ENCODE measurements around the gene PDLIM5. TPM values are rescaled to one million over a fixed set of nuclear protein-coding genes. Genes with fewer than 3 reads are reported as not detected.

PDLIM5 gene
- total and polyA plus RNA-seq, 7 experiments from 2014 or later, result 14.4 to 61.7 (median 35.7) TPM

- Mint-ChIP-seq H3K4me3 (no peak overlapping the region), H3K4me1 (no peaks in the 10 kb centered on the region), H3K36me3 (peaks cover 0 to 39% (median 10%) of the 10 kb centered on the region in 5 donors), H3K27ac (no peak overlapping the region), H3K9me3 (no peaks in the 10 kb centered on the region), H3K27me3 (no peaks in the 10 kb centered on the region)
- H3K4me1 ChIP-seq (ENCODE audit: control insufficient read depth in 2 of 2, insufficient read depth in 2 of 2, low read length in 2 of 2), result no peaks in the 10 kb centered on the region
- no peaks in the 10 kb centered on the region for H3K36me3 ChIP-seq (ENCODE audit: control insufficient read depth in 2 of 3, insufficient read depth in 3 of 3, low read length in 3 of 3)
- DNase-seq (no peak), ATAC-seq (no peak)
- CTCF ChIA-PET, result no interaction called here
- POLR2A ChIA-PET, result no interaction called here
- H3K4me3 ChIP-seq (ENCODE audit: low read length), result no peak overlapping the region
- H3K9me3 ChIP-seq (ENCODE audit: control insufficient read depth in 2 of 3, low read length in 3 of 3), result no peaks in the 10 kb centered on the region
- H3K27ac ChIP-seq (ENCODE audit: low read depth, low read length), result no peak overlapping the region
- H3K27me3 ChIP-seq (ENCODE audit: control insufficient read depth in 2 of 2, insufficient read depth in 2 of 2, low read length in 2 of 2), result no peaks in the 10 kb centered on the region
- intact Hi-C loops (cut with micrococcal nuclease), result no loop called here
These were observed 214.0 kb downstream of the PDLIM5 start for GRCh38 chr4:94665500-94666404.

GRCh38 chr4:94668724-94669123 lies 217.0 kb downstream of the PDLIM5 start:
- no peak overlapping the region for H3K4me3 Mint-ChIP-seq
- H3K27me3 Mint-ChIP-seq, result no peaks in the 10 kb centered on the region
- ChIA-PET POLR2A (no interaction called here), CTCF (no interaction called here)
- ATAC-seq (no peak), DNase-seq (no peak)
- H3K27ac Mint-ChIP-seq, result no peak overlapping the region
- Histone ChIP-seq H3K4me1 (ENCODE audit: control insufficient read depth in 2 of 2, insufficient read depth in 2 of 2, low read length in 2 of 2) (no peaks in the 10 kb centered on the region), H3K27me3 (ENCODE audit: control insufficient read depth in 2 of 2, insufficient read depth in 2 of 2, low read length in 2 of 2) (no peaks in the 10 kb centered on the region), H3K36me3 (ENCODE audit: control insufficient read depth in 2 of 3, insufficient read depth in 3 of 3, low read length in 3 of 3) (no peaks in the 10 kb centered on the region), H3K9me3 (ENCODE audit: control insufficient read depth in 2 of 3, low read length in 3 of 3) (no peaks in the 10 kb centered on the region), H3K27ac (ENCODE audit: low read depth, low read length) (no peak overlapping the region), H3K4me3 (ENCODE audit: low read length) (no peak overlapping the region)
- intact Hi-C loops (cut with micrococcal nuclease), result no loop called here
- H3K36me3 Mint-ChIP-seq, result peaks cover 0 to 19% (median 3%) of the 10 kb centered on the region in 5 donors
- no peaks in the 10 kb centered on the region for H3K4me1 Mint-ChIP-seq
- H3K9me3 Mint-ChIP-seq, result no peaks in the 10 kb centered on the region

DNA sequence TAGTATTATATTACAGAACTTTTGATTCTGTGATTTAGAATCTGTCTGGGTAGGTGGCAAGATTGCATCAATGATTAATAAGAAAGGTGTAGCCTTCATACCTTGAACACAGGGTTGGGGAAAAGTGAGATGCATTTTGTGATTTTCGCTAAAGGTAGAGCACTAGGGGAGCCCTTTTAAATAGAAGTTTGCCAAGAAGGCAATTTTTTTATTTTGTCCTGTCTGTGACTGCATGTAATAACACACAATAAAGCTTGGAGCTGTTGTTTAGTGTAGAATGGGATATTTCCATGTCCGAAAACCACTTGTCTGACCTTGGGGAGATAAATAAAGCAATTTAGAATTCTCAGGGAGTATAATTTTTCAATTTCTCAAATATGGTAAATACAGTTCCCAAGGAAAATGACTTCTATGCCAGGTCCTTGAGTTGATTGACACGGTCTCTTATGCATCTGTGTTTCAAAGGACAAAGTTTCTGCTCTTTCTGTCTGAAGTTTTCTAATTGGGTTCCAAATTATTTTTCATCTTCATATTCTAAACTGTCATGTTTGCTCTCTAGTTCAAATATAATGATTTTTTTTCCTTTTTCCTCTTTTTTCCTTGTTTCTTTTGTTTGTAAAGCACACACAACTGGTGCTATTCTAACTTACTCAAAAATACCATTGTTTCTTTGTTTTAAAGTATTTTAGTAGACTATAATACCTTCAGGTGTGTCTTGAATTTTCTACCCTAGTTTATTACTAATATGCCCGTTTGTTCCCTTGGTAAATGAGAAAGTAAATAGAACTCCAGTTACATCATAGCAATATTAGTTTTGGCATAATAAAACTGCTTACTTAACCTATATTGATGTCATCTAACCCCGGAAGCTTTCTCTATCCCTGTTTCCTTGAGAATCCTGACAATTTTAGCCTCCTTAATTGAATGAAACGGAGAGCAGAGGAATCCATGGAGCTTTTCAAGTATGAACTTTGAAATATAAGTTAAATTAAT lies 218.2 kb downstream of the PDLIM5 start:
- Mint-ChIP-seq H3K4me1 (no peaks in the 10 kb centered on the region), H3K36me3 (peaks cover 0 to 13% (median 0%) of the 10 kb centered on the region in 5 donors), H3K27ac (no peak overlapping the region), H3K9me3 (no peaks in the 10 kb centered on the region), H3K27me3 (no peaks in the 10 kb centered on the region), H3K4me3 (no peak overlapping the region)
- H3K4me1 ChIP-seq (ENCODE audit: control insufficient read depth in 2 of 2, insufficient read depth in 2 of 2, low read length in 2 of 2), result no peaks in the 10 kb centered on the region
- no peaks in the 10 kb centered on the region for H3K27me3 ChIP-seq (ENCODE audit: control insufficient read depth in 2 of 2, insufficient read depth in 2 of 2, low read length in 2 of 2)
- intact Hi-C loops (cut with micrococcal nuclease), result no loop called here
- no peak overlapping the region for H3K27ac ChIP-seq (ENCODE audit: low read depth, low read length)
- ChIA-PET CTCF (no interaction called here), POLR2A (no interaction called here)
- no peaks in the 10 kb centered on the region for H3K9me3 ChIP-seq (ENCODE audit: control insufficient read depth in 2 of 3, low read length in 3 of 3)
- ATAC-seq (no peak), DNase-seq (no peak)
- no peaks in the 10 kb centered on the region for H3K36me3 ChIP-seq (ENCODE audit: control insufficient read depth in 2 of 3, insufficient read depth in 3 of 3, low read length in 3 of 3)
- H3K4me3 ChIP-seq (ENCODE audit: low read length), result no peak overlapping the region

- H3K4me1 Mint-ChIP-seq, result no peaks in the 10 kb centered on the region
- H3K36me3 Mint-ChIP-seq, result peaks cover 0 to 7% (median 0%) of the 10 kb centered on the region in 5 donors
- no peaks in the 10 kb centered on the region for H3K9me3 Mint-ChIP-seq
These were observed 219.4 kb downstream of the PDLIM5 start for GRCh38 chr4:94671113-94671512.

DNA sequence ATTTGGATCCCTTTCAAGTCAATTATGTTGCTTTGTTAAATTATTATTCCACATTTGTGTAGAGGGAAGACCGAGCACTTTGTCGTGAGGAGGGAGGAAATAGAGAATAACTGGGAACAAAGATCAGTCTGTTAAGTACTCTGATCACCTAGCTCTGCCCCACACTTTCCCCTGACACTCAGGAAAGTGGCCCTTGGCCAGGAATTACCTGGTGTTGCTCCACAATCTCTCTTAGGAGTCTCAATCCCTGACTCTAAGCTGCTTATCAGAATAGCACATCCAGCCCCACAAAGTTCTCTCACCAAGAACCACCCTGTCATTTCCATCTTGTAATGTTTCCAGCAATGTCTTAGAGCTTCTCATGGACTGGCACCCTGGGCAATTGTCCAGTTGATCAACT lies 222.2 kb downstream of the PDLIM5 start:
- CTCF ChIA-PET, result no interaction called here

More at GRCh38 chr4:94671113-94671512, 219.4 kb downstream of the PDLIM5 start:
- no peak overlapping the region for H3K4me3 Mint-ChIP-seq
- ATAC-seq (no peak), DNase-seq (no peak)
- no peak overlapping the region for H3K27ac Mint-ChIP-seq
- H3K4me1 ChIP-seq (ENCODE audit: control insufficient read depth in 2 of 2, insufficient read depth in 2 of 2, low read length in 2 of 2), result no peaks in the 10 kb centered on the region
- H3K9me3 ChIP-seq (ENCODE audit: control insufficient read depth in 2 of 3, low read length in 3 of 3), result no peaks in the 10 kb centered on the region
- no peak overlapping the region for H3K27ac ChIP-seq (ENCODE audit: low read depth, low read length)
- H3K27me3 ChIP-seq (ENCODE audit: control insufficient read depth in 2 of 2, insufficient read depth in 2 of 2, low read length in 2 of 2), result no peaks in the 10 kb centered on the region
- no peaks in the 10 kb centered on the region for H3K27me3 Mint-ChIP-seq
- no peaks in the 10 kb centered on the region for H3K36me3 ChIP-seq (ENCODE audit: control insufficient read depth in 2 of 3, insufficient read depth in 3 of 3, low read length in 3 of 3)
- intact Hi-C loops (cut with micrococcal nuclease), result no loop called here
- CTCF ChIA-PET, result no interaction called here
- H3K4me3 ChIP-seq (ENCODE audit: low read length), result no peak overlapping the region
- POLR2A ChIA-PET, result no interaction called here

GRCh38 chr4:94676970-94677369 lies 225.2 kb downstream of the PDLIM5 start:
- H3K36me3 ChIP-seq (ENCODE audit: control insufficient read depth in 2 of 3, insufficient read depth in 3 of 3, low read length in 3 of 3), result no peaks in the 10 kb centered on the region
- POLR2A ChIA-PET, result no interaction called here
- Mint-ChIP-seq H3K27me3 (peaks cover 1 to 19% (median 8%) of the 10 kb centered on the region in 5 donors), H3K4me3 (no peak overlapping the region), H3K9me3 (no peaks in the 10 kb centered on the region), H3K4me1 (no peaks in the 10 kb centered on the region), H3K27ac (no peak overlapping the region), H3K36me3 (no peaks in the 10 kb centered on the region)
- no peak overlapping the region for H3K27ac ChIP-seq (ENCODE audit: low read depth, low read length)
- intact Hi-C loops (cut with micrococcal nuclease), result no loop called here
- H3K4me3 ChIP-seq (ENCODE audit: low read length), result no peak overlapping the region
- H3K9me3 ChIP-seq (ENCODE audit: control insufficient read depth in 2 of 3, low read length in 3 of 3), result no peaks in the 10 kb centered on the region
- ATAC-seq (no peak), DNase-seq (no peak)
- no peaks in the 10 kb centered on the region for H3K27me3 ChIP-seq (ENCODE audit: control insufficient read depth in 2 of 2, insufficient read depth in 2 of 2, low read length in 2 of 2)
- H3K4me1 ChIP-seq (ENCODE audit: control insufficient read depth in 2 of 2, insufficient read depth in 2 of 2, low read length in 2 of 2), result no peaks in the 10 kb centered on the region
- CTCF ChIA-PET, result no interaction called here

More for the DNA sequence above, 222.2 kb downstream of the PDLIM5 start:
- H3K27me3 ChIP-seq (ENCODE audit: control insufficient read depth in 2 of 2, insufficient read depth in 2 of 2, low read length in 2 of 2), result no peaks in the 10 kb centered on the region
- Mint-ChIP-seq H3K36me3 (no peaks in the 10 kb centered on the region), H3K27ac (no peak overlapping the region), H3K4me1 (no peaks in the 10 kb centered on the region), H3K4me3 (no peak overlapping the region), H3K9me3 (no peaks in the 10 kb centered on the region), H3K27me3 (peaks cover 1 to 8% (median 5%) of the 10 kb centered on the region in 5 donors)
- no peaks in the 10 kb centered on the region for H3K4me1 ChIP-seq (ENCODE audit: control insufficient read depth in 2 of 2, insufficient read depth in 2 of 2, low read length in 2 of 2)
- H3K27ac ChIP-seq (ENCODE audit: low read depth, low read length), result no peak overlapping the region
- H3K4me3 ChIP-seq (ENCODE audit: low read length), result no peak overlapping the region
- no peak for DNase-seq
- POLR2A ChIA-PET, result no interaction called here
- no peaks in the 10 kb centered on the region for H3K36me3 ChIP-seq (ENCODE audit: control insufficient read depth in 2 of 3, insufficient read depth in 3 of 3, low read length in 3 of 3)
- intact Hi-C loops (cut with micrococcal nuclease), result no loop called here
- H3K9me3 ChIP-seq (ENCODE audit: control insufficient read depth in 2 of 3, low read length in 3 of 3), result no peaks in the 10 kb centered on the region
- ATAC-seq, result no peak
